Measurements from ENCODE around the gene GNG2.

GNG2 gene

GRCh38 chr14:51856792-51857296 is 3.6 kb upstream of the GNG2 start:
- no peak for DNase-seq (ENCODE audit: low spot score)

- DNase-seq (ENCODE audit: low spot score), result no peak
Observed at GRCh38 chr14:51859131-51859530, 1.3 kb upstream of the GNG2 start.

GRCh38 chr14:51860825-51861499 is 550 bp downstream of the GNG2 start:
- DNase-seq (ENCODE audit: low spot score), result no peak

- no peak for DNase-seq (ENCODE audit: low spot score)
Observed at GRCh38 chr14:51862176-51862796, 1.9 kb downstream of the GNG2 start.

- DNase-seq (ENCODE audit: low spot score), result no peak
Observed at GRCh38 chr14:51862860-51863259, 2.4 kb downstream of the GNG2 start.

- DNase-seq (ENCODE audit: low spot score), result no peak
Observed at GRCh38 chr14:51865953-51866747, 5.7 kb downstream of the GNG2 start.

- no peak for DNase-seq (ENCODE audit: low spot score)
Observed at GRCh38 chr14:51867741-51868140, 7.3 kb downstream of the GNG2 start.

- DNase-seq (ENCODE audit: low spot score), result no peak
Observed at GRCh38 chr14:51868405-51868804, 8.0 kb downstream of the GNG2 start.

GRCh38 chr14:51869411-51870100 is 9.1 kb downstream of the GNG2 start:
- DNase-seq (ENCODE audit: low spot score), result no peak

GRCh38 chr14:51870606-51871005 is 10.2 kb downstream of the GNG2 start:
- no peak for DNase-seq (ENCODE audit: low spot score)

- DNase-seq (ENCODE audit: low spot score), result no peak
Observed at GRCh38 chr14:51871846-51872245, 11.4 kb downstream of the GNG2 start.

- no peak for DNase-seq (ENCODE audit: low spot score)
Observed at GRCh38 chr14:51872396-51872795, 12.0 kb downstream of the GNG2 start.

- DNase-seq (ENCODE audit: low spot score), result peak; percentile 84
Observed at GRCh38 chr14:51873221-51873893, 12.9 kb downstream of the GNG2 start.

- no peak for DNase-seq (ENCODE audit: low spot score)
Observed at GRCh38 chr14:51877810-51878209, 17.4 kb downstream of the GNG2 start.

GRCh38 chr14:51879170-51879569 is 18.8 kb downstream of the GNG2 start:
- no peak for DNase-seq (ENCODE audit: low spot score)

GRCh38 chr14:51880835-51881580 is 20.6 kb downstream of the GNG2 start:
- peak; percentile 57 for DNase-seq (ENCODE audit: low spot score)

GRCh38 chr14:51881636-51882035 is 21.2 kb downstream of the GNG2 start:
- DNase-seq (ENCODE audit: low spot score), result no peak

GRCh38 chr14:51883232-51883631 is 22.8 kb downstream of the GNG2 start:
- no peak for DNase-seq (ENCODE audit: low spot score)

- DNase-seq (ENCODE audit: low spot score), result peak; percentile 20
Observed at GRCh38 chr14:51884086-51884927, 23.9 kb downstream of the GNG2 start.

- no peak for DNase-seq (ENCODE audit: low spot score)
Observed at GRCh38 chr14:51889851-51890250, 29.4 kb downstream of the GNG2 start.

All from AG08395 (cell line).